Left ventricle myocardium inferior (tissue), 1 donor: ENCODE results near the gene MGMT. TPM values are rescaled to one million over a fixed set of nuclear protein-coding genes. Genes with fewer than 3 reads are reported as not detected.

Source experiments
- DNase-seq: peaks from one replicate; pipeline ENCODE4 v3.0.0-alpha.2; 2020
- H3K27ac ChIP-seq: fragments of 200-600 bp; replicated peaks from 2 replicates; pipeline ENCODE4 v1.8.0; 2021
- H3K27me3 ChIP-seq: fragments of 200-600 bp; 2 replicates; pipeline ENCODE4 v1.8.0; 2021; ENCODE audit warnings: low read depth
- H3K36me3 ChIP-seq: fragments of 200-600 bp; 2 replicates; pipeline ENCODE4 v1.8.0; 2021
- H3K4me1 ChIP-seq: fragments of 200-600 bp; 2 replicates; pipeline ENCODE4 v1.8.0; 2021
- H3K4me3 ChIP-seq: fragments of 200-600 bp; 2 replicates; pipeline ENCODE4 v1.8.0; 2021; ENCODE audit warnings: mild to moderate bottlenecking, moderate library complexity
- H3K9me3 ChIP-seq: fragments of 200-600 bp; replicated peaks from 2 replicates; pipeline ENCODE4 v1.8.0; 2021
- intact Hi-C: fragments of 100-400 bp; cut with micrococcal nuclease; formaldehyde crosslinking; loops from one replicate; pipeline ENCODE4 v1.11.0; 2022
- total RNA-seq: library from RNA; stranded (reverse); fragmentation: NEBNext Ultra II Directional; extraction: Animal tissue kit (Norgen Biotek cat#: 25700); gene quantifications from one replicate; pipeline ENCODE4 v1.2.1, GENCODE V29; 2021
- TF ChIP-seq, protein P1 (sequence below): fragments of 200-600 bp; IDR thresholded peaks from 2 replicates; pipeline ENCODE4 v1.8.0; 2021; ENCODE audit warnings: antibody characterized with exemption, mild to moderate bottlenecking, borderline replicate concordance
- donor health status: DM: no; HTN: yes; CAD: no; lungs with severe emphysema.

Gene MGMT
- total RNA-seq, 1 donor from 2014 or later: 15.4 TPM

DNA sequence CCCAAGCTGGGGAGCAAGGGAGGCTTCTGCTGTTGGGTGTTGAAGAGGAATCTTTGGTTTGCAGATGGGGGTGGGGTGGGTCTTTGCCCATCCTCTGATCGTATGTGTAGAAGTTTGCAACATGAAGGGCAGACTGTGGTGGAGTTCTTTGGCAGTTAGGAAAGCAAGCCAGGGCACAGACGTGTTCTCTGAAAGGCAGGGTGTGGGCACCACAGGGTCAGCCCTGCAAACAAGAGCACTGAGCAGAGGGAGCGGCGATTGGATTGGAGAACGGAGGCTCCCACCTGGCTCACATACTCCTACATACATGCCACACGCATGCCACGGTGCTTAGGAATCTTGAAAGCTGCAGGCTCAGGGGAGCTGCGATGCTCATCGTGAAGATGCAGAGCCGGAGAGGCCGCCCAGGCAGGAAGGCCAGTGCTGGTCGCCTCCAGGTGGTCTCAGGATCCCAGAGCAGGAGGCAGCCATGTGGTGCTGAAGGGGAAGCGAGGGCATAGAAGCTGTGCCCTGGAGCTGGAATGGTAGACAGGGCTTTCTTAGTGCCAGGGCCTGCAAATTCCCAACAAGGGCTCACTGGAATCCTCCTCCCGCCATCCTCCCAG, 149.0 kb downstream of the MGMT start:
- TF ChIP-seq, protein P1, sequence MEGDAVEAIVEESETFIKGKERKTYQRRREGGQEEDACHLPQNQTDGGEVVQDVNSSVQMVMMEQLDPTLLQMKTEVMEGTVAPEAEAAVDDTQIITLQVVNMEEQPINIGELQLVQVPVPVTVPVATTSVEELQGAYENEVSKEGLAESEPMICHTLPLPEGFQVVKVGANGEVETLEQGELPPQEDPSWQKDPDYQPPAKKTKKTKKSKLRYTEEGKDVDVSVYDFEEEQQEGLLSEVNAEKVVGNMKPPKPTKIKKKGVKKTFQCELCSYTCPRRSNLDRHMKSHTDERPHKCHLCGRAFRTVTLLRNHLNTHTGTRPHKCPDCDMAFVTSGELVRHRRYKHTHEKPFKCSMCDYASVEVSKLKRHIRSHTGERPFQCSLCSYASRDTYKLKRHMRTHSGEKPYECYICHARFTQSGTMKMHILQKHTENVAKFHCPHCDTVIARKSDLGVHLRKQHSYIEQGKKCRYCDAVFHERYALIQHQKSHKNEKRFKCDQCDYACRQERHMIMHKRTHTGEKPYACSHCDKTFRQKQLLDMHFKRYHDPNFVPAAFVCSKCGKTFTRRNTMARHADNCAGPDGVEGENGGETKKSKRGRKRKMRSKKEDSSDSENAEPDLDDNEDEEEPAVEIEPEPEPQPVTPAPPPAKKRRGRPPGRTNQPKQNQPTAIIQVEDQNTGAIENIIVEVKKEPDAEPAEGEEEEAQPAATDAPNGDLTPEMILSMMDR: no peak
- Histone ChIP-seq H3K9me3 (no peaks in the 10 kb centered on the region), H3K4me3 (no peak overlapping the region), H3K36me3 (no peaks in the 10 kb centered on the region), H3K27ac (no peak overlapping the region), H3K27me3 (no peaks in the 10 kb centered on the region), H3K4me1 (peaks cover 16% of the 10 kb centered on the region)
- intact Hi-C loops: no loop called here
- DNase-seq: no peak

- TF ChIP-seq, protein P1: no peak
- peaks cover 2% of the 10 kb centered on the region for H3K4me1 ChIP-seq
- no peak overlapping the region for H3K4me3 ChIP-seq
- H3K27me3 ChIP-seq: no peaks in the 10 kb centered on the region
- no peak overlapping the region for H3K27ac ChIP-seq
- H3K9me3 ChIP-seq: no peaks in the 10 kb centered on the region
- intact Hi-C loops: no loop called here
- H3K36me3 ChIP-seq: no peaks in the 10 kb centered on the region
- DNase-seq: no peak
These were observed 150.7 kb downstream of the MGMT start for GRCh38 chr10:129617768-129618167.

GRCh38 chr10:129621062-129621461, 154.0 kb downstream of the MGMT start:
- no peaks in the 10 kb centered on the region for H3K4me1 ChIP-seq
- no peaks in the 10 kb centered on the region for H3K36me3 ChIP-seq
- H3K27ac ChIP-seq: no peak overlapping the region
- TF ChIP-seq, protein P1: no peak
- no peaks in the 10 kb centered on the region for H3K9me3 ChIP-seq
- H3K27me3 ChIP-seq: no peaks in the 10 kb centered on the region
- DNase-seq: no peak
- intact Hi-C loops: no loop called here
- no peak overlapping the region for H3K4me3 ChIP-seq

DNA sequence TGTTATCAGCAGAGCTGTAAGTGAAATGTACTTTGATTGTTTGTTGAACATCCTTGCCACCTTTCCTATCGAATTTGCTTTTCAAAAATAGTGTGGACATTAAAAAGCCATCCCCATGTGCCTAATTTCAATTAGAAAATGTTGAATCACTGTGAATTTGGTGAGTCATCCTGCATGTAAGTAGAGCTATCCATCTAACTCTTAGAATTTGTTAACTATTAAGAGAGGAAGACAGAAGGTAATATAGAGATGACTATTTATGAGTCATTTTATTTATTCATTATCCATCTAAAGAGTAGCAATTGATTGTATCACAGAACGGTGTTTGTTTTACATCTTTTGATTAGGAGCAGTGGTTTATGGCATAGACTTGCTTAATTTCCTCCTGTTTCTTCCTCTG, 154.7 kb downstream of the MGMT start:
- intact Hi-C loops: no loop called here
- H3K27ac ChIP-seq: no peak overlapping the region
- H3K4me3 ChIP-seq: no peak overlapping the region
- H3K27me3 ChIP-seq: no peaks in the 10 kb centered on the region
- no peaks in the 10 kb centered on the region for H3K9me3 ChIP-seq
- H3K36me3 ChIP-seq: no peaks in the 10 kb centered on the region
- H3K4me1 ChIP-seq: peaks cover 5% of the 10 kb centered on the region
- TF ChIP-seq, protein P1: no peak
- DNase-seq: no peak

- no peaks in the 10 kb centered on the region for H3K9me3 ChIP-seq
- no peak overlapping the region for H3K27ac ChIP-seq
- H3K4me3 ChIP-seq: no peak overlapping the region
- intact Hi-C loops: no loop called here
- no peak for DNase-seq
- H3K4me1 ChIP-seq: peaks cover 11% of the 10 kb centered on the region
- TF ChIP-seq, protein P1: no peak
- H3K27me3 ChIP-seq: no peaks in the 10 kb centered on the region
- H3K36me3 ChIP-seq: no peaks in the 10 kb centered on the region
These were observed 155.2 kb downstream of the MGMT start for GRCh38 chr10:129622291-129622690.

GRCh38 chr10:129622736-129623135, 155.7 kb downstream of the MGMT start:
- no peaks in the 10 kb centered on the region for H3K36me3 ChIP-seq
- no peak overlapping the region for H3K27ac ChIP-seq
- no peak for DNase-seq
- no peaks in the 10 kb centered on the region for H3K27me3 ChIP-seq
- H3K4me3 ChIP-seq: no peak overlapping the region
- H3K4me1 ChIP-seq: peaks cover 15% of the 10 kb centered on the region
- intact Hi-C loops: no loop called here
- TF ChIP-seq, protein P1: no peak
- no peaks in the 10 kb centered on the region for H3K9me3 ChIP-seq
